Astrocyte (in vitro differentiated cells and primary cell): ENCODE results near the gene EPHB1. TPM values are rescaled to one million over a fixed set of nuclear protein-coding genes. Genes with fewer than 3 reads are reported as not detected.

Experiments
- DNase-seq: peaks from one replicate; pipeline ENCODE4 v3.0.0-alpha.2; 2010; ENCODE audit warnings: low read depth
- FAIRE-seq: peaks from 2 replicates; lab custom pipeline; 2011; peaks lifted over from hg19 to GRCh38; lab: Jason Lieb, UNC
- H2AFZ ChIP-seq: 2 replicates; pipeline ENCODE4 v1.6.0; 2012; ENCODE audit warnings: low read depth, low read length, inconsistent platforms
- H3K27ac ChIP-seq: 2 replicates; pipeline ENCODE4 v1.5.1; 2011; ENCODE audit warnings: low read depth, low read length, inconsistent platforms
- H3K27me3 ChIP-seq: 2 replicates; pipeline ENCODE4 v1.6.0; 2011; ENCODE audit warnings: low read length, inconsistent platforms; ENCODE audit not compliant: insufficient read depth
- H3K36me3 ChIP-seq: 2 replicates; pipeline ENCODE4 v1.5.1; 2011; ENCODE audit warnings: low read length, inconsistent platforms; ENCODE audit not compliant: insufficient read depth
- H3K4me1 ChIP-seq: 2 replicates; pipeline ENCODE4 v1.5.1; 2011; ENCODE audit warnings: low read length, inconsistent platforms; ENCODE audit not compliant: insufficient read depth
- H3K4me2 ChIP-seq: 2 replicates; pipeline ENCODE4 v1.6.0; 2012; ENCODE audit warnings: low read length, inconsistent platforms
- H3K4me3 ChIP-seq: 2 replicates; pipeline ENCODE4 v1.5.1; 2011; ENCODE audit warnings: low read depth, mild to moderate bottlenecking, low read length, inconsistent platforms; ENCODE audit not compliant: insufficient read depth
- H3K79me2 ChIP-seq: 2 replicates; pipeline ENCODE4 v1.6.0; 2012; ENCODE audit warnings: mild to moderate bottlenecking, low read length, inconsistent platforms; ENCODE audit not compliant: insufficient read depth
- H3K9ac ChIP-seq: 2 replicates; pipeline ENCODE4 v1.6.0; 2012; ENCODE audit warnings: mild to moderate bottlenecking, low read length, inconsistent platforms
- H3K9me3 ChIP-seq: 2 replicates; pipeline ENCODE4 v1.5.1; 2012; ENCODE audit warnings: low read depth, mild to moderate bottlenecking, low read length, inconsistent platforms; ENCODE audit not compliant: insufficient read depth
- H4K20me1 ChIP-seq: 2 replicates; pipeline ENCODE4 v1.6.0; 2012; ENCODE audit warnings: low read length, inconsistent platforms; ENCODE audit not compliant: insufficient read depth
- H3K27ac Mint-ChIP-seq: one replicate; pipeline ENCODE4 v1.8.0; 2021; ENCODE audit warnings: mild to moderate bottlenecking, mixed read lengths; ENCODE audit not compliant: unreplicated experiment
- H3K27me3 Mint-ChIP-seq: one replicate; pipeline ENCODE4 v1.8.0; 2021; ENCODE audit warnings: low read depth, mixed read lengths; ENCODE audit not compliant: unreplicated experiment
- H3K36me3 Mint-ChIP-seq: one replicate; pipeline ENCODE4 v1.8.0; 2021; ENCODE audit warnings: low read depth, mixed read lengths; ENCODE audit not compliant: unreplicated experiment
- H3K4me1 Mint-ChIP-seq: one replicate; pipeline ENCODE4 v1.8.0; 2021; ENCODE audit warnings: low read depth, mixed read lengths; ENCODE audit not compliant: unreplicated experiment
- H3K4me3 Mint-ChIP-seq: one replicate; pipeline ENCODE4 v1.8.0; 2021; ENCODE audit warnings: mild to moderate bottlenecking, moderate library complexity, mixed read lengths; ENCODE audit not compliant: unreplicated experiment
- H3K9me3 Mint-ChIP-seq: one replicate; pipeline ENCODE4 v1.8.0; 2021; ENCODE audit warnings: mild to moderate bottlenecking, mixed read lengths; ENCODE audit not compliant: unreplicated experiment
- EZH2 ChIP-seq: IDR thresholded peaks from 2 replicates; pipeline ENCODE4 v1.6.1; 2012; ENCODE audit warnings: mild to moderate bottlenecking, low read length, inconsistent platforms; ENCODE audit not compliant: insufficient read depth
- total RNA-seq: library from RNA; stranded (reverse); gene quantifications from 2 replicates; pipeline ENCODE4 v1.2.1, GENCODE V29; 2021
- TF ChIP-seq, protein P1 (sequence below): IDR thresholded peaks from 2 replicates; pipeline ENCODE4 v1.5.1; 2011; ENCODE audit warnings: low read depth, mild to moderate bottlenecking, inconsistent platforms, low read length, moderate library complexity; ENCODE audit not compliant: insufficient read depth

Gene EPHB1
- total RNA-seq, 1 donor from 2014 or later, result 4.1 TPM

DNA sequence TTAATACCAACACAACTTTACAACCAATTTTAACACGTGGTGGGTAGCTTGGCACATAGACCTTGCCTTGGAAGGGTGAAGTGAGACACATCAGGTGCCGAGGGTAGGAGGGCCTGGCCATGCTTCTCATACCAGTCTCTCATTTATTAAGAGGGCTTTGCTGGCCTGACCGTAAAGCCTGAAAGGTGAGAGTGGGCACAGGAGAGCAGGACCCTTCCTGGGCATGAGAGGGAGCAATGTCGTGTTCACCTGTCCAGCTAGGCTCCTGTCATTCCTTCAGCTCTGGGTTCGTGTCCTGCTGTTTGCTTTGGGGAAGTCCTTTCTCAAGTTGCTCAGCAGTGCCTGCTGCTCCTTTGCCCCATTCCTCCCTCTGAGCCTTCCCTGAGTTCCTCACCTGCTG lies 294.4 kb downstream of the EPHB1 start:
- H3K9me3 ChIP-seq, result no peaks in the 10 kb centered on the region
- no peaks in the 10 kb centered on the region for H3K27me3 ChIP-seq
- no peak overlapping the region for H3K4me3 ChIP-seq
- DNase-seq (no peak), FAIRE-seq (no peak)
- Mint-ChIP-seq H3K27me3 (peaks cover 28% of the 10 kb centered on the region), H3K36me3 (no peaks in the 10 kb centered on the region), H3K4me1 (no peaks in the 10 kb centered on the region), H3K27ac (no peak overlapping the region), H3K4me3 (no peak overlapping the region), H3K9me3 (no peaks in the 10 kb centered on the region)
- no peaks in the 10 kb centered on the region for H3K4me1 ChIP-seq
- no peaks in the 10 kb centered on the region for H3K79me2 ChIP-seq
- no peak overlapping the region for H3K9ac ChIP-seq
- no peak overlapping the region for H2AFZ ChIP-seq
- no peak overlapping the region for H3K4me2 ChIP-seq
- no peaks in the 10 kb centered on the region for H4K20me1 ChIP-seq
- H3K36me3 ChIP-seq, result no peaks in the 10 kb centered on the region
- TF ChIP-seq, protein P1, sequence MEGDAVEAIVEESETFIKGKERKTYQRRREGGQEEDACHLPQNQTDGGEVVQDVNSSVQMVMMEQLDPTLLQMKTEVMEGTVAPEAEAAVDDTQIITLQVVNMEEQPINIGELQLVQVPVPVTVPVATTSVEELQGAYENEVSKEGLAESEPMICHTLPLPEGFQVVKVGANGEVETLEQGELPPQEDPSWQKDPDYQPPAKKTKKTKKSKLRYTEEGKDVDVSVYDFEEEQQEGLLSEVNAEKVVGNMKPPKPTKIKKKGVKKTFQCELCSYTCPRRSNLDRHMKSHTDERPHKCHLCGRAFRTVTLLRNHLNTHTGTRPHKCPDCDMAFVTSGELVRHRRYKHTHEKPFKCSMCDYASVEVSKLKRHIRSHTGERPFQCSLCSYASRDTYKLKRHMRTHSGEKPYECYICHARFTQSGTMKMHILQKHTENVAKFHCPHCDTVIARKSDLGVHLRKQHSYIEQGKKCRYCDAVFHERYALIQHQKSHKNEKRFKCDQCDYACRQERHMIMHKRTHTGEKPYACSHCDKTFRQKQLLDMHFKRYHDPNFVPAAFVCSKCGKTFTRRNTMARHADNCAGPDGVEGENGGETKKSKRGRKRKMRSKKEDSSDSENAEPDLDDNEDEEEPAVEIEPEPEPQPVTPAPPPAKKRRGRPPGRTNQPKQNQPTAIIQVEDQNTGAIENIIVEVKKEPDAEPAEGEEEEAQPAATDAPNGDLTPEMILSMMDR, result no peak
- TF ChIP-seq EZH2, result no peak
- H3K27ac ChIP-seq, result no peak overlapping the region

DNA sequence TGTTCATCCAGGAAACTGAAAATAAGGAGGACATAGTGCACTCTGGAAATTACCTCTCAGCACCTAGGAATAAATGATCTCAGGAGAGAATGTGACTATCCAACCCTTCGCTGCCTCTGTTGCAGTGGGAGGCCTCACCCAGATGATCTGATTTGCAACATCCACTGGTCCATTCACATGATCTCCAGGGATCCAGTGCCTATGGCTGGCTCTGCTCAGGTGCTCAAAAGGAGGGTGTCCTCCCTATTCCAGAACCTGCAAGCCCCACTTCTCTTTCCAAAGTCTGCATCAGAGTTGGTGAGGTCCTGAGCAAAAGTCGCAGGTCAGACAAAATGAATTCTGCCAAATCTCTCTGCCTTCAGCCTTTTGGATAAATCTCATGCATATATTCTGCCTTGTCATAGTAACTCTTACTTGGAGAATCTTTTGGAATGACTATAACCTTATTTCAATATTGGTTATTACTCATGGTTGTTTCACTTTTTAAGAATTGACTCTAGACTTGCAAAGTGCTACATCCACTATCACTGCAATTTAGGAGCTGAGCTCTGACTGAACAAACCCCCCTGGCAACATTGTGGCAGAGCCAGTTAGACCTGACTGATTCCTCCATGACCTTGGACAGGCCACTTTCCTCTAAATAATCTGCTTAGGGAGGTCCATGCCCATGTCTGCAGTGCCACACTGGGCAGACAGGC lies 295.1 kb downstream of the EPHB1 start:
- TF ChIP-seq EZH2, result no peak
- TF ChIP-seq, protein P1, result no peak
- H3K27ac ChIP-seq, result no peak overlapping the region
- no peaks in the 10 kb centered on the region for H3K9me3 ChIP-seq
- Mint-ChIP-seq H3K4me1 (no peaks in the 10 kb centered on the region), H3K27ac (no peak overlapping the region), H3K27me3 (peaks cover 30% of the 10 kb centered on the region), H3K36me3 (no peaks in the 10 kb centered on the region), H3K9me3 (no peaks in the 10 kb centered on the region), H3K4me3 (no peak overlapping the region)
- no peaks in the 10 kb centered on the region for H3K4me1 ChIP-seq
- no peak overlapping the region for H3K4me3 ChIP-seq
- H2AFZ ChIP-seq, result no peak overlapping the region
- no peak for FAIRE-seq
- no peak for DNase-seq
- H3K9ac ChIP-seq, result no peak overlapping the region
- H3K36me3 ChIP-seq, result no peaks in the 10 kb centered on the region
- no peak overlapping the region for H3K4me2 ChIP-seq
- no peaks in the 10 kb centered on the region for H3K79me2 ChIP-seq
- H3K27me3 ChIP-seq, result no peaks in the 10 kb centered on the region
- H4K20me1 ChIP-seq, result no peaks in the 10 kb centered on the region

DNA sequence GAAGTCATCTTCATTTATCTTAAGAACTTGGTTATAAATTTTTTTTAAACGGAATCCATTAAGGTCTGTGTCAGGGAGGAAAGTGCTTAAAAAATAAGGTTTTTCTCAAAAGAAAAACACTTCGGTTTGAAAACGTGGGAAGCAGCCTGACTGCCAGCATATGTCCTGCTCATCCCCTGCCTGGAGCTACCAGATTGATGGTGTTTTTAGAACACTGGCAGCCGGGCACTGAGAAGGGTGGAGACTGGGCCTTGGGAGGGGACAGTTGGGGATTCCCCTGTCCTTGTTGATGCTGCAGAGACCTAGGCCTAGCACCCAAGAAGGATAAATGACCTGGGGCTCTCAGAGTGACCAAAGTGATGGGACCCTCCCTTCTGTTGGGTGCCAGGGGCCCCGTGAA lies 296.9 kb downstream of the EPHB1 start:
- TF ChIP-seq, protein P1, result no peak
- no peak for TF ChIP-seq EZH2

More for the DNA sequence above, 296.9 kb downstream of the EPHB1 start:
- no peak overlapping the region for H3K4me3 ChIP-seq
- Mint-ChIP-seq H3K27ac (no peak overlapping the region), H3K9me3 (no peaks in the 10 kb centered on the region), H3K4me1 (no peaks in the 10 kb centered on the region), H3K27me3 (peaks cover 18% of the 10 kb centered on the region), H3K36me3 (no peaks in the 10 kb centered on the region), H3K4me3 (no peak overlapping the region)
- H3K4me1 ChIP-seq, result no peaks in the 10 kb centered on the region
- no peak overlapping the region for H2AFZ ChIP-seq
- no peaks in the 10 kb centered on the region for H3K9me3 ChIP-seq
- no peaks in the 10 kb centered on the region for H4K20me1 ChIP-seq
- no peak overlapping the region for H3K4me2 ChIP-seq
- FAIRE-seq, result no peak
- no peaks in the 10 kb centered on the region for H3K36me3 ChIP-seq
- no peak overlapping the region for H3K9ac ChIP-seq
- no peaks in the 10 kb centered on the region for H3K27me3 ChIP-seq
- DNase-seq, result no peak
- no peaks in the 10 kb centered on the region for H3K79me2 ChIP-seq
- no peak overlapping the region for H3K27ac ChIP-seq
